NB4 (cell line): ENCODE measurements around the gene CDH15.

Experiments
- DNase-seq: peaks from one replicate; pipeline ENCODE4 v3.0.0; 2010; ENCODE audit warnings: low read depth
- H3K4me3 ChIP-seq: one replicate; pipeline ENCODE4 v1.5.1; 2011; ENCODE audit warnings: mild to moderate bottlenecking, low read depth, low read length, moderate library complexity
- CTCF ChIP-seq: IDR thresholded peaks from one replicate; pipeline ENCODE4 v1.5.1; 2012; ENCODE audit warnings: low read depth, low read length
- MYC ChIP-seq: IDR thresholded peaks from 2 replicates; pipeline ENCODE4 v1.6.1; 2011; ENCODE audit warnings: low read depth, low read length
- POLR2A ChIP-seq: IDR thresholded peaks from 2 replicates; pipeline ENCODE4 v1.6.1; 2011; ENCODE audit warnings: mild to moderate bottlenecking; ENCODE audit not compliant: insufficient read length; ENCODE audit errors: extremely low read depth
- TF ChIP-seq, protein P1 (sequence below): IDR thresholded peaks from 2 replicates; pipeline ENCODE4 v1.6.1; 2011; ENCODE audit warnings: low read depth, low read length

The CDH15 gene

DNA sequence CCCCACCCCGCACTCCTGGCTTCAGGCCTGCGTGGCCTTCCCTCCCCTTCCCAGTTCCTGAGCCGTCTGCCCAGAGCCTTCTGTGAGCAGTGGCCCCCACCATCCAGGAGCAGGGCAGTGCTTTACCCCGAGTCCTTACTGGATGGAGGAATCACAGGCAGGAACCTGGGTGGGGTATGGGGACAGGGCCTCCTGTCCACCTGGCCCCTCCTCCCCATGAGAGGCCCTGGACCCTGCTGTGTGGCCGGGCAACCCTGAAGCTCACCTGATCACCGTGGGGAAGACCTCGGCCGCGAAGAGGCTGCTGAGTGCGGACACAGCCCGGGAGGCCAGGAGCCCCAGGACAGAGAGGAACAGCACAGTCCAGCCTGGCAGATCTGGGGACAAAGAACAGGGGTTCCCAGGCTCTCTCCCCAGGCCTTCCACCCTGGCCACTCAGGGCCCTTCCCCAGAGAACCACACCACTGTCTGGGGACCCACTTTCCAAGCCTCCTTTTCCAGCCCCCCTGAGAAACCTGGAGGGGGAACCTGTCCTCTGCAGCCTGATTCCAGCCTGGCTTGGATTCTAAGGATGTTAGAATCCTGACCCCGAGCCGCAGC, 25.6 kb downstream of the CDH15 start:
- no peak overlapping the region for H3K4me3 ChIP-seq
- TF ChIP-seq CTCF (no peak), MYC (no peak), POLR2A (no peak)
- TF ChIP-seq, protein P1, sequence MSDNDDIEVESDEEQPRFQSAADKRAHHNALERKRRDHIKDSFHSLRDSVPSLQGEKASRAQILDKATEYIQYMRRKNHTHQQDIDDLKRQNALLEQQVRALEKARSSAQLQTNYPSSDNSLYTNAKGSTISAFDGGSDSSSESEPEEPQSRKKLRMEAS = no peak
- no peak for DNase-seq

- no peak for DNase-seq
- no peak overlapping the region for H3K4me3 ChIP-seq
These were observed 26.3 kb downstream of the CDH15 start for GRCh38 chr16:89197633-89198416.

GRCh38 chr16:89198417-89199240, 27.1 kb downstream of the CDH15 start:
- no peak for DNase-seq
- no peak overlapping the region for H3K4me3 ChIP-seq
- TF ChIP-seq MYC (no peak), POLR2A (no peak), CTCF (no peak)
- TF ChIP-seq, protein P1 = no peak

More at GRCh38 chr16:89197633-89198416, 26.3 kb downstream of the CDH15 start:
- TF ChIP-seq POLR2A = no peak
- no peak for TF ChIP-seq CTCF
- TF ChIP-seq, protein P1 = no peak
- no peak for TF ChIP-seq MYC

- no peak for DNase-seq
- no peak for TF ChIP-seq POLR2A
- TF ChIP-seq, protein P1 = no peak
- no peak for TF ChIP-seq MYC
- no peak for TF ChIP-seq CTCF
These were observed 27.9 kb downstream of the CDH15 start for GRCh38 chr16:89199241-89200123.

More at GRCh38 chr16:89199241-89200123, 27.9 kb downstream of the CDH15 start:
- peak overlapping the region; percentile 76 for H3K4me3 ChIP-seq
